ENCODE data around the gene PPAN.

The PPAN gene

GRCh38 chr19:10069046-10069445 is 37.1 kb upstream of the PPAN start:
- Histone ChIP-seq H3F3A (ENCODE audit: control insufficient read depth, insufficient read depth) (no peaks in the 10 kb centered on the region), H3K27ac (ENCODE audit: low read depth, low read length) (no peak overlapping the region), H3K79me2 (ENCODE audit: control insufficient read depth, low read length) (no peaks in the 10 kb centered on the region), H3K9me2 (replicated peaks; ENCODE audit: control insufficient read depth, low read length) (no peaks in the 10 kb centered on the region), H3K4me2 (ENCODE audit: low read length) (no peak overlapping the region), H3K4me1 (ENCODE audit: control insufficient read depth, low read length) (no peaks in the 10 kb centered on the region), H3K4me3 (ENCODE audit: low read length) (no peak overlapping the region), H3K9me3 (ENCODE audit: control insufficient read depth, insufficient read depth, low read length) (peaks cover 11% of the 10 kb centered on the region), H4K20me1 (ENCODE audit: control insufficient read depth, insufficient read depth, low read depth, low read length) (no peaks in the 10 kb centered on the region), H3K27me3 (ENCODE audit: control insufficient read depth, low read length) (peaks cover 13% of the 10 kb centered on the region; the same call in 1 of the 2 replicates), H3K36me3 (ENCODE audit: control insufficient read depth, low read length) (no peaks in the 10 kb centered on the region)
- TF ChIP-seq, protein P1, sequence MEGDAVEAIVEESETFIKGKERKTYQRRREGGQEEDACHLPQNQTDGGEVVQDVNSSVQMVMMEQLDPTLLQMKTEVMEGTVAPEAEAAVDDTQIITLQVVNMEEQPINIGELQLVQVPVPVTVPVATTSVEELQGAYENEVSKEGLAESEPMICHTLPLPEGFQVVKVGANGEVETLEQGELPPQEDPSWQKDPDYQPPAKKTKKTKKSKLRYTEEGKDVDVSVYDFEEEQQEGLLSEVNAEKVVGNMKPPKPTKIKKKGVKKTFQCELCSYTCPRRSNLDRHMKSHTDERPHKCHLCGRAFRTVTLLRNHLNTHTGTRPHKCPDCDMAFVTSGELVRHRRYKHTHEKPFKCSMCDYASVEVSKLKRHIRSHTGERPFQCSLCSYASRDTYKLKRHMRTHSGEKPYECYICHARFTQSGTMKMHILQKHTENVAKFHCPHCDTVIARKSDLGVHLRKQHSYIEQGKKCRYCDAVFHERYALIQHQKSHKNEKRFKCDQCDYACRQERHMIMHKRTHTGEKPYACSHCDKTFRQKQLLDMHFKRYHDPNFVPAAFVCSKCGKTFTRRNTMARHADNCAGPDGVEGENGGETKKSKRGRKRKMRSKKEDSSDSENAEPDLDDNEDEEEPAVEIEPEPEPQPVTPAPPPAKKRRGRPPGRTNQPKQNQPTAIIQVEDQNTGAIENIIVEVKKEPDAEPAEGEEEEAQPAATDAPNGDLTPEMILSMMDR (IDR thresholded peaks at IDR 0.05; ENCODE audit: low read depth, low read length, poor library complexity, severe bottlenecking), result no peak
- no peak for TF ChIP-seq EZH2phosphoT487 (IDR thresholded peaks at IDR 0.05; ENCODE audit: borderline replicate concordance, low read length)

GRCh38 chr19:10070730-10071446 is 35.3 kb upstream of the PPAN start:
- peaks cover 13% of the 10 kb centered on the region; the same call in 1 of the 2 replicates for H3K27me3 ChIP-seq (ENCODE audit: control insufficient read depth, low read length)
- H3K4me2 ChIP-seq (ENCODE audit: low read length), result no peak overlapping the region

GRCh38 chr19:10074153-10074552 is 32.0 kb upstream of the PPAN start:
- peaks cover 6% of the 10 kb centered on the region for H3K27me3 ChIP-seq (ENCODE audit: control insufficient read depth, low read length)
- no peaks in the 10 kb centered on the region for H3K36me3 ChIP-seq (ENCODE audit: control insufficient read depth, low read length)
- H3K4me3 ChIP-seq (ENCODE audit: low read length), result no peak overlapping the region
- no peak overlapping the region for H3K27ac ChIP-seq (ENCODE audit: low read depth, low read length)
- no peaks in the 10 kb centered on the region for H3F3A ChIP-seq (ENCODE audit: control insufficient read depth, insufficient read depth)
- no peaks in the 10 kb centered on the region for H3K9me2 ChIP-seq (replicated peaks; ENCODE audit: control insufficient read depth, low read length)
- no peaks in the 10 kb centered on the region for H3K4me1 ChIP-seq (ENCODE audit: control insufficient read depth, low read length)
- H3K9me3 ChIP-seq (ENCODE audit: control insufficient read depth, insufficient read depth, low read length), result peaks cover 13% of the 10 kb centered on the region
- H3K4me2 ChIP-seq (ENCODE audit: low read length), result no peak overlapping the region
- TF ChIP-seq, protein P1 (IDR thresholded peaks at IDR 0.05; ENCODE audit: low read depth, low read length, poor library complexity, severe bottlenecking), result peak; percentile 74
- no peak for TF ChIP-seq EZH2phosphoT487 (IDR thresholded peaks at IDR 0.05; ENCODE audit: borderline replicate concordance, low read length)
- H4K20me1 ChIP-seq (ENCODE audit: control insufficient read depth, insufficient read depth, low read depth, low read length), result no peaks in the 10 kb centered on the region
- H3K79me2 ChIP-seq (ENCODE audit: control insufficient read depth, low read length), result no peaks in the 10 kb centered on the region

More at GRCh38 chr19:10070730-10071446, 35.3 kb upstream of the PPAN start:
- Histone ChIP-seq H3F3A (ENCODE audit: control insufficient read depth, insufficient read depth) (no peaks in the 10 kb centered on the region), H3K27ac (ENCODE audit: low read depth, low read length) (no peak overlapping the region), H3K79me2 (ENCODE audit: control insufficient read depth, low read length) (no peaks in the 10 kb centered on the region), H3K36me3 (ENCODE audit: control insufficient read depth, low read length) (no peaks in the 10 kb centered on the region), H3K9me2 (replicated peaks; ENCODE audit: control insufficient read depth, low read length) (no peaks in the 10 kb centered on the region), H4K20me1 (ENCODE audit: control insufficient read depth, insufficient read depth, low read depth, low read length) (no peaks in the 10 kb centered on the region), H3K9me3 (ENCODE audit: control insufficient read depth, insufficient read depth, low read length) (peaks cover 13% of the 10 kb centered on the region), H3K4me3 (ENCODE audit: low read length) (no peak overlapping the region), H3K4me1 (ENCODE audit: control insufficient read depth, low read length) (no peaks in the 10 kb centered on the region)
- no peak for TF ChIP-seq EZH2phosphoT487 (IDR thresholded peaks at IDR 0.05; ENCODE audit: borderline replicate concordance, low read length)
- TF ChIP-seq, protein P1 (IDR thresholded peaks at IDR 0.05; ENCODE audit: low read depth, low read length, poor library complexity, severe bottlenecking), result no peak
